HepG2 (cell line): Measurements from ENCODE around the gene CEBPE. TPM values are rescaled to one million over a fixed set of nuclear protein-coding genes. Genes with fewer than 3 reads are reported as not detected.

Experiments
- ATAC-seq: fragments of 200-7000 bp; cut with Tn5 transposase; 3 replicates; pipeline ENCODE4 v1.9.1; 2020; ENCODE audit warnings: mild to moderate bottlenecking, moderate library complexity
- BruUV-seq: library from RNA; stranded (reverse); fragments of 400-500 nt; replicated peaks from 2 replicates; lab custom pipeline; 2021; lab: Mats Ljungman, UMichigan
- CTCF ChIA-PET: fragments of 300-600 bp; formaldehyde crosslinking; extraction: SDS; loops from one replicate; lab custom pipeline; 2021; ENCODE audit warnings: low total read pairs, inconsistent platforms, low intra/inter-chr PET ratio; lab: Yijun Ruan, JAX
- POLR2A ChIA-PET: fragments of 350-600 bp; sonication (Branson Sonifier 250); formaldehyde crosslinking; loops from one replicate; lab custom pipeline; 2020; ENCODE audit warnings: antibody characterized with exemption, inconsistent platforms; lab: Yijun Ruan, JAX
- DNase-seq: peaks from one replicate; pipeline ENCODE4 v3.0.0-alpha.2; 2015; ENCODE audit warnings: low spot score
- FAIRE-seq: peaks from 3 replicates; lab custom pipeline; 2011; peaks lifted over from hg19 to GRCh38; lab: Jason Lieb, UNC
- H2AFZ ChIP-seq: one replicate; pipeline ENCODE4 v1.6.1; 2011; ENCODE audit warnings: low read length, inconsistent platforms
- H3K27ac ChIP-seq: fragments of 300-600 bp; 3 replicates; pipeline ENCODE4 v1.8.0; 2011; ENCODE audit warnings: mixed run types, mild to moderate bottlenecking, mixed read lengths, low read length, inconsistent platforms; ENCODE audit not compliant: insufficient read depth; ENCODE audit errors: extremely low read length
- H3K27me3 ChIP-seq, 2 experiments: fragments of 200-600 bp in 1 of 2; 2 replicates in 1 of 2; 3 replicates in 1 of 2; pipeline versions ENCODE4 v1.6.0 to v1.8.0; 2011; ENCODE audit warnings: low read length in 2 of 2, mild to moderate bottlenecking in 2 of 2, moderate library complexity in 2 of 2, inconsistent platforms in 1 of 2; ENCODE audit not compliant: insufficient read depth in 2 of 2, control insufficient read depth in 1 of 2
- H3K36me3 ChIP-seq, 2 experiments: fragments of 200-600 bp in 1 of 2; replicated peaks in 1 of 2; 2 replicates in 1 of 2; 3 replicates in 1 of 2; pipeline versions ENCODE4 v1.5.1 to v1.8.0; 2011; ENCODE audit warnings: low read length in 2 of 2, inconsistent platforms in 1 of 2; ENCODE audit not compliant: insufficient read depth in 2 of 2, control insufficient read depth in 1 of 2
- H3K4me1 ChIP-seq: 2 replicates; pipeline ENCODE4 v1.5.1; 2012; ENCODE audit warnings: low read length, inconsistent platforms; ENCODE audit not compliant: insufficient read depth
- H3K4me2 ChIP-seq: 2 replicates; pipeline ENCODE4 v1.6.0; 2011; ENCODE audit warnings: low read depth, low read length, inconsistent platforms
- H3K4me3 ChIP-seq, 3 experiments: fragments of 200-600 bp in 1 of 3; sonication (generic), shearing (Covaris generic) in 1 of 3; replicated peaks in 1 of 3; 2 replicates each; pipeline ENCODE4 v1.5.1; 2011 to 2016; ENCODE audit warnings: low read length in 3 of 3, inconsistent platforms in 2 of 3, low read depth in 2 of 3, mild to moderate bottlenecking in 2 of 3, control low read depth in 1 of 3, mixed read lengths in 1 of 3; ENCODE audit not compliant: insufficient read depth in 1 of 3
- H3K79me2 ChIP-seq: one replicate; pipeline ENCODE4 v1.6.1; 2011; ENCODE audit warnings: low read length, inconsistent platforms; ENCODE audit not compliant: insufficient read depth
- H3K9ac ChIP-seq: 2 replicates; pipeline ENCODE4 v1.6.0; 2011; ENCODE audit warnings: mild to moderate bottlenecking, low read depth, low read length, inconsistent platforms; ENCODE audit not compliant: insufficient read depth
- H3K9me3 ChIP-seq: 2 replicates; pipeline ENCODE4 v1.5.1; 2012; ENCODE audit warnings: mild to moderate bottlenecking, low read length
- H4K20me1 ChIP-seq: 2 replicates; pipeline ENCODE4 v1.6.0; 2011; ENCODE audit warnings: inconsistent platforms, mild to moderate bottlenecking, low read length, moderate library complexity; ENCODE audit not compliant: insufficient read depth
- AHR ChIP-seq: IDR thresholded peaks from 2 replicates; pipeline ENCODE4 v1.6.1; 2018; ENCODE audit warnings: missing genetic modification reagents, missing compliant biosample characterization
- CBX5 ChIP-seq: sonication (generic); formaldehyde crosslinking; IDR thresholded peaks from 2 replicates; pipeline ENCODE4 v1.4.0; 2020; ENCODE audit warnings: missing genetic modification reagents, borderline replicate concordance
- CEBPG ChIP-seq: IDR thresholded peaks from 2 replicates; pipeline ENCODE4 v1.6.1; 2016
- CHD2 ChIP-seq: IDR thresholded peaks from 2 replicates; pipeline ENCODE4 v1.6.1; 2011; ENCODE audit warnings: low read depth, low read length, improper control_type of control experiment
- CREB1 ChIP-seq, 2 experiments: fragments of 450-650 bp in 1 of 2; IDR thresholded peaks; 2 replicates each; pipeline ENCODE4 v1.6.1; 2016 to 2017; ENCODE audit warnings: control low read depth in 1 of 2, mild to moderate bottlenecking in 1 of 2, missing compliant biosample characterization in 1 of 2, missing genetic modification characterization in 1 of 2
- CTCF ChIP-seq: sonication (generic); formaldehyde crosslinking; IDR thresholded peaks from 2 replicates; pipeline ENCODE4 v1.5.0; 2020; ENCODE audit warnings: mild to moderate bottlenecking, missing genetic modification reagents, moderate library complexity
- DPF2 ChIP-seq: sonication (generic); formaldehyde crosslinking; IDR thresholded peaks from 2 replicates; pipeline ENCODE4 v1.4.0; 2020; ENCODE audit warnings: mild to moderate bottlenecking, low read depth, missing genetic modification reagents, borderline replicate concordance
- ELF3 ChIP-seq: IDR thresholded peaks from 2 replicates; pipeline ENCODE4 v1.6.1; 2016; ENCODE audit warnings: missing genetic modification reagents, missing compliant biosample characterization
- GLI4 ChIP-seq: sonication (generic); formaldehyde crosslinking; IDR thresholded peaks from 2 replicates; pipeline ENCODE4 v1.5.1; 2020; ENCODE audit warnings: missing genetic modification reagents, mild to moderate bottlenecking, moderate library complexity, borderline replicate concordance
- HNRNPL ChIP-seq: fragments of 200-400 bp; formaldehyde crosslinking; IDR thresholded peaks from 2 replicates; pipeline ENCODE4 v1.6.1; 2017; ENCODE audit warnings: mild to moderate bottlenecking, low read depth, low read length
- HOXA7 ChIP-seq: sonication (generic); formaldehyde crosslinking; IDR thresholded peaks from 2 replicates; pipeline ENCODE4 v1.8.1; 2022; ENCODE audit warnings: mild to moderate bottlenecking, missing genetic modification reagents, moderate library complexity
- NR1H2 ChIP-seq: sonication (generic); formaldehyde crosslinking; IDR thresholded peaks from 2 replicates; pipeline ENCODE4 v1.8.1; 2022; ENCODE audit warnings: low read depth, missing genetic modification reagents, borderline replicate concordance
- PAX8 ChIP-seq: sonication (generic); formaldehyde crosslinking; IDR thresholded peaks from 2 replicates; pipeline ENCODE4 v1.8.0; 2022; ENCODE audit warnings: mild to moderate bottlenecking, missing genetic modification reagents, borderline replicate concordance
- PHF21A ChIP-seq: sonication (generic); formaldehyde crosslinking; IDR thresholded peaks from 2 replicates; pipeline ENCODE4 v1.5.0; 2020; ENCODE audit warnings: mild to moderate bottlenecking, missing genetic modification reagents
- RFX1 ChIP-seq: fragments of 450-650 bp; IDR thresholded peaks from 2 replicates; pipeline ENCODE4 v1.6.1; 2017
- RFX3 ChIP-seq: IDR thresholded peaks from 2 replicates; pipeline ENCODE4 v1.6.1; 2016; ENCODE audit warnings: missing biosample characterization, missing genetic modification reagents
- SIN3B ChIP-seq: fragments of 150-350 bp; IDR thresholded peaks from 2 replicates; pipeline ENCODE4 v1.6.1; 2014; ENCODE audit warnings: low read length
- SKIL ChIP-seq: sonication (generic); formaldehyde crosslinking; IDR thresholded peaks from 2 replicates; pipeline ENCODE4 v1.8.0; 2022; ENCODE audit warnings: missing genetic modification reagents, mild to moderate bottlenecking, moderate library complexity, borderline replicate concordance
- SP2 ChIP-seq: sonication (generic); formaldehyde crosslinking; IDR thresholded peaks from 2 replicates; pipeline ENCODE4 v1.5.1; 2020; ENCODE audit warnings: mild to moderate bottlenecking, missing genetic modification reagents
- TCF12 ChIP-seq, 2 experiments: fragments of 450-650 bp in 1 of 2; sonication (generic) in 1 of 2; formaldehyde crosslinking in 1 of 2; IDR thresholded peaks; 2 replicates each; pipeline versions ENCODE4 v1.6.1 to v1.8.0; 2017 to 2022; ENCODE audit warnings: antibody characterized with exemption in 1 of 2, mild to moderate bottlenecking in 1 of 2, missing genetic modification reagents in 1 of 2, moderate library complexity in 1 of 2
- TSC22D2 ChIP-seq: sonication (generic); formaldehyde crosslinking; IDR thresholded peaks from 2 replicates; pipeline ENCODE4 v1.5.1; 2020; ENCODE audit warnings: missing genetic modification reagents, mild to moderate bottlenecking, borderline replicate concordance
- ZBTB21 ChIP-seq: sonication (generic); formaldehyde crosslinking; IDR thresholded peaks from 2 replicates; pipeline ENCODE4 v1.4.0; 2020; ENCODE audit warnings: missing genetic modification reagents
- ZEB1 ChIP-seq: IDR thresholded peaks from 2 replicates; pipeline ENCODE4 v1.6.1; 2012; ENCODE audit warnings: mild to moderate bottlenecking, low read depth, inconsistent platforms; ENCODE audit not compliant: insufficient replicate concordance
- ZNF430 ChIP-seq: sonication (generic); formaldehyde crosslinking; IDR thresholded peaks from 2 replicates; pipeline ENCODE4 v1.9.0; 2021; ENCODE audit warnings: mild to moderate bottlenecking, missing genetic modification reagents
- WGBS: methylation state at CpG from one replicate; pipeline ENCODE4 v1.1.6; 2017; ENCODE audit warnings: low lambda C conversion rate; 5-methylcytosine and 5-hydroxymethylcytosine counted together
- in situ Hi-C: cut with HindIII; loops from 2 replicates; pipeline ENCODE4 v1.10.0; 2017; ENCODE audit warnings: low pct_unique_long_range_greater_than_20kb; ENCODE audit not compliant: extremely low pct_ligation_motif_present
- intact Hi-C: fragments of 100-400 bp; cut with micrococcal nuclease; formaldehyde crosslinking; loops from one replicate; pipeline ENCODE4 v1.10.0; 2022; ENCODE audit not compliant: unreplicated experiment
- polyA plus RNA-seq, 8 experiments: library from polyadenylated mRNA; depleted of rRNA in 3 of 8; stranded (reverse) in 7 of 8; unstranded in 1 of 8; fragments of >200 nt; fragmentation: Illumina TruSeq in 4 of 8; extraction: Trizol in 4 of 8; gene quantifications; 2 replicates each; pipeline versions ENCODE4 v1.2.1 to v1.2.3, GENCODE V29; 2011 to 2016; ENCODE audit warnings: low read depth in 4 of 8, missing spikeins in 1 of 8, mixed read lengths in 1 of 8; ENCODE audit not compliant: insufficient read depth in 1 of 8
- total RNA-seq, 5 experiments: library from RNA; depleted of rRNA; stranded (reverse); fragments of >200 nt; fragmentation: Illumina TruSeq; extraction: Trizol; gene quantifications; 2 replicates each; pipeline ENCODE4 v1.2.3, GENCODE V29; 2016; ENCODE audit warnings: low read depth in 1 of 5

The CEBPE gene
- total and polyA plus RNA-seq, 2 of the 13 experiments (the other 11 are each of a cell fraction or from before 2014, with no cell fraction given): 0.09 to 0.11 TPM

- TF ChIP-seq RFX1: no peak
- no peak for TF ChIP-seq ZNF430
- no peak for TF ChIP-seq PAX8
- no peak for TF ChIP-seq CREB1 (IDR thresholded peaks at IDR 0.05)
- TF ChIP-seq CREB1 (CRISPR knock-in tag; IDR thresholded peaks at IDR 0.05): no peak
- TF ChIP-seq CBX5: no peak
- no peak for TF ChIP-seq CEBPG (CRISPR knock-in tag)
Observed at GRCh38 chr14:23164949-23165348, 45.9 kb upstream of the CEBPE start (continued).

GRCh38 chr14:23164250-23164649 lies 45.2 kb upstream of the CEBPE start:
- intact Hi-C loops: no loop called here
- Histone ChIP-seq H2AFZ (no peak overlapping the region), H3K9ac (no peak overlapping the region), H3K9me3 (no peaks in the 10 kb centered on the region), H3K27me3 (peaks cover 5 to 38% of the 10 kb centered on the region in 2 experiments; a peak in 4 of 5 replicates), H3K79me2 (no peaks in the 10 kb centered on the region), H3K4me3 (no peak overlapping the region), H3K4me2 (no peak overlapping the region), H4K20me1 (no peaks in the 10 kb centered on the region), H3K4me1 (no peaks in the 10 kb centered on the region), H3K36me3 (no peaks in the 10 kb centered on the region), H3K27ac (no peak overlapping the region)
- no peak for FAIRE-seq
- ChIA-PET CTCF (no interaction called here), POLR2A (interaction anchor here (1.0 kb wide), 1 partner anchor 9 kb away, joined by 3 read pairs; no protein-coding TSS in a partner anchor)
- DNase-seq: no peak
- in situ Hi-C loops: no loop called here
- BruUV-seq: no TSS peak
- no peak for ATAC-seq
- 42% methylated on average over 2 of the region's 2 CpGs for WGBS
- TF ChIP-seq HNRNPL (no peak), CTCF (CRISPR knock-in tag) (no peak), DPF2 (no peak), HOXA7 (CRISPR knock-in tag) (no peak), SKIL (CRISPR knock-in tag) (no peak), ZEB1 (no peak), TSC22D2 (CRISPR knock-in tag) (no peak), TCF12 (IDR thresholded peaks at IDR 0.05) (no peak), TCF12 (CRISPR knock-in tag; IDR thresholded peaks at IDR 0.05) (no peak), RFX3 (CRISPR knock-in tag) (no peak), PHF21A (no peak), SIN3B (no peak), SP2 (CRISPR knock-in tag) (no peak), AHR (CRISPR knock-in tag) (no peak), CHD2 (no peak), ZBTB21 (CRISPR knock-in tag) (no peak), ELF3 (CRISPR knock-in tag) (no peak), GLI4 (CRISPR knock-in tag) (no peak), NR1H2 (CRISPR knock-in tag) (no peak)
